ENCODE data around the gene ZBTB12. TPM values are rescaled to one million over a fixed set of nuclear protein-coding genes. Genes with fewer than 3 reads are reported as not detected.

The ZBTB12 gene
- total and polyA plus RNA-seq, 9 of the 15 experiments (the other 6 are each of a cell fraction or from before 2014, with no cell fraction given) = 0.03 to 12.4 (median 5.8) TPM; not detected in 1

- Histone ChIP-seq H3K4me3 (no peak overlapping the region), H3K9ac (ENCODE audit: insufficient read depth in 1 of 2, low read depth in 2 of 2, low read length in 2 of 2) (no peak overlapping the region), H4K20me1 (replicated peaks; ENCODE audit: control insufficient read depth, insufficient read depth, low read length) (no peaks in the 10 kb centered on the region), H3K27me3 (ENCODE audit: control insufficient read depth in 2 of 2, insufficient read depth in 2 of 2, low read length in 2 of 2) (no peaks in the 10 kb centered on the region), H3K4me2 (ENCODE audit: insufficient read depth, low read length) (no peak overlapping the region), H3K4me1 (replicated peaks in 1 of 2; ENCODE audit: control insufficient read depth in 2 of 2, insufficient read depth in 2 of 2, low read length in 2 of 2) (peaks cover 19 to 23% of the 10 kb centered on the region in 2 experiments), H2AFZ (ENCODE audit: low read depth, low read length) (peak overlapping the region; percentile 40; the same call in 1 of the 2 replicates), H3K79me2 (ENCODE audit: control insufficient read depth, insufficient read depth, low read length) (no peaks in the 10 kb centered on the region), H3K9me3 (replicated peaks; ENCODE audit: control insufficient read depth, insufficient read depth, low read depth, low read length) (no peaks in the 10 kb centered on the region), H3K9me1 (ENCODE audit: control insufficient read depth, insufficient read depth, low read length) (no peaks in the 10 kb centered on the region), H3K36me3 (ENCODE audit: control insufficient read depth, insufficient read depth, low read length) (no peaks in the 10 kb centered on the region), H3K27ac (ENCODE audit: extremely low read depth, low read depth, low read length) (0 out of 3 replicates have a peak overlapping the region, but pooled peaks have one; percentile 0)
- POLR2A ChIA-PET = interaction anchor here (1.2 to 1.7 kb wide), 2 partner anchors 10 to 14 kb away, joined by 4 to 5 read pairs; no protein-coding TSS in a partner anchor
- CTCF ChIA-PET (ENCODE audit: low intra/inter-chr PET ratio) = no interaction called here
- WGBS (ENCODE audit: insufficient coverage, low coverage, missing lambda C conversion rate) = 12% methylated on average over 4 of the region's 4 CpGs
- ATAC-seq (peak; percentile 14; the same call in 1 of the 3 replicates), DNase-seq (ENCODE audit: extremely low read depth in 1 of 4, low spot score in 3 of 4) (peak in 1 of 4 experiments; percentile 26), FAIRE-seq (no peak)
- intact Hi-C loops (cut with micrococcal nuclease) = loop anchor here (10.0 kb wide), 1 partner anchor 286 kb away; the partner anchor contains the start of genes GPSM3 and PBX2
- no TSS peak for BruUV-seq (replicated peaks)
- in situ Hi-C loops (cut with MboI) = no loop called here
- TF ChIP-seq ZBTB11 (CRISPR knock-in tag; IDR thresholded peaks at IDR 0.05) = no peak
- TF ChIP-seq NFIC (IDR thresholded peaks at IDR 0.05) = peak; percentile 53
- TF ChIP-seq ADNP (tag; IDR thresholded peaks at IDR 0.05) = peak; percentile 3; the same call in 1 of the 2 replicates
Measured at GRCh38 chr6:31908791-31909190, 6.9 kb upstream of the ZBTB12 start.
